ENCODE measurements around the gene CABLES2.

DNA sequence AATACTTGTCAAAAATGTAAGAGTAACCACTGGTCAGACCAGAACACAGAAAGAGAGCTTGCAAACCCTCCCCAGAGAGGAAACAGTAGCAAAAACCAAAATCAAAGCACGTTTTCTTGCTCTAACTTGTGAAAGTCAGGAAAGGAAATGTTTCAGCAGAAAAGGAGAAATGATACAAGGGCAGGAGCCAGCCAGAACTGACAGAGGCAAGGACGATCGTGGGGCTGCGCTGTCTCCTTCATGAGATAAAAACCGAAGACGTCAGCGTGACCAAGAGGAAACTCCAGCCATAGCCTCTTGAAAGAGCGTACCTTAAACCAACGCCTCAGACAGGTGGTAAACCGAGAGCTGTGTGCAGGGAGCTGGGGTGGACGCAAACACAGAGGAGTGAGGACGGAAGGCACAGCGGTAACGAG, 67.4 kb downstream of the CABLES2 start:
- TF ChIP-seq GATA2 (IDR thresholded peaks at IDR 0.05; ENCODE audit: low read depth, low read length) (no peak), GATA3 (IDR thresholded peaks at IDR 0.05; ENCODE audit: low read depth, low read length) (no peak)

All from SH-SY5Y (cell line).